Trophoblast cell (in vitro differentiated cells and primary cell): ENCODE data around the gene SOX6.

Source experiments
- DNase-seq, 2 donors: peaks; one replicate each; pipeline ENCODE4 v3.0.0-alpha.2; 2016
- H2AFZ ChIP-seq: 2 replicates; pipeline ENCODE4 v1.6.1; 2013; ENCODE audit warnings: low read length, moderate library complexity, mild to moderate bottlenecking; ENCODE audit not compliant: insufficient read depth, poor library complexity
- H2AK5ac ChIP-seq: 2 replicates; pipeline ENCODE4 v1.6.1; 2013; ENCODE audit warnings: mild to moderate bottlenecking, low read length
- H2BK120ac ChIP-seq: 2 replicates; pipeline ENCODE4 v1.6.1; 2013; ENCODE audit warnings: low read length, mild to moderate bottlenecking, moderate library complexity; ENCODE audit not compliant: insufficient read depth, poor library complexity
- H2BK12ac ChIP-seq: 2 replicates; pipeline ENCODE4 v1.6.1; 2013; ENCODE audit warnings: mild to moderate bottlenecking, low read length, moderate library complexity
- H2BK5ac ChIP-seq: 2 replicates; pipeline ENCODE4 v1.6.1; 2013; ENCODE audit warnings: low read length, low read depth, moderate library complexity, mild to moderate bottlenecking; ENCODE audit not compliant: poor library complexity
- H3K14ac ChIP-seq: 2 replicates; pipeline ENCODE4 v1.6.1; 2013; ENCODE audit warnings: mild to moderate bottlenecking, low read length
- H3K18ac ChIP-seq: 2 replicates; pipeline ENCODE4 v1.6.1; 2013; ENCODE audit warnings: mild to moderate bottlenecking, low read length
- H3K23ac ChIP-seq: 2 replicates; pipeline ENCODE4 v1.6.1; 2013; ENCODE audit warnings: low read length
- H3K27ac ChIP-seq: 2 replicates; pipeline ENCODE4 v1.5.1; 2013; ENCODE audit warnings: low read depth, mild to moderate bottlenecking, inconsistent platforms, low read length, moderate library complexity
- H3K27me3 ChIP-seq: 2 replicates; pipeline ENCODE4 v1.6.1; 2013; ENCODE audit warnings: inconsistent platforms, mild to moderate bottlenecking, low read length, moderate library complexity; ENCODE audit not compliant: insufficient read depth
- H3K36me3 ChIP-seq, 2 experiments: 1 replicate in 1 of 2; 2 replicates in 1 of 2; pipeline ENCODE4 v1.6.1; 2013; ENCODE audit warnings: low read length in 2 of 2, mild to moderate bottlenecking in 2 of 2, moderate library complexity in 1 of 2; ENCODE audit not compliant: insufficient read depth in 2 of 2, control insufficient read depth in 1 of 2
- H3K4ac ChIP-seq: 2 replicates; pipeline ENCODE4 v1.6.1; 2013; ENCODE audit warnings: low read depth, mild to moderate bottlenecking, low read length, moderate library complexity
- H3K4me1 ChIP-seq, 2 experiments: 1 replicate in 1 of 2; 2 replicates in 1 of 2; pipeline ENCODE4 v1.6.1; 2013; ENCODE audit warnings: low read length in 2 of 2, mild to moderate bottlenecking in 2 of 2, moderate library complexity in 1 of 2; ENCODE audit not compliant: insufficient read depth in 2 of 2, control insufficient read depth in 1 of 2
- H3K4me2 ChIP-seq: 2 replicates; pipeline ENCODE4 v1.6.1; 2013; ENCODE audit warnings: inconsistent platforms, mild to moderate bottlenecking, low read length, moderate library complexity
- H3K4me3 ChIP-seq: 2 replicates; pipeline ENCODE4 v1.5.1; 2013; ENCODE audit warnings: mild to moderate bottlenecking, low read depth, low read length, inconsistent platforms
- H3K79me1 ChIP-seq: one replicate; pipeline ENCODE4 v1.6.1; 2013; ENCODE audit warnings: low read length
- H3K79me2 ChIP-seq: 2 replicates; pipeline ENCODE4 v1.6.1; 2013; ENCODE audit warnings: low read length, mild to moderate bottlenecking; ENCODE audit not compliant: control insufficient read depth, insufficient read depth, poor library complexity
- H3K9ac ChIP-seq: 2 replicates; pipeline ENCODE4 v1.6.1; 2013; ENCODE audit warnings: mild to moderate bottlenecking, low read length
- H3K9me3 ChIP-seq: 2 replicates; pipeline ENCODE4 v1.6.1; 2013; ENCODE audit warnings: low read depth, mild to moderate bottlenecking, control low read depth, inconsistent platforms, low read length; ENCODE audit not compliant: insufficient read depth
- H4K12ac ChIP-seq: 2 replicates; pipeline ENCODE4 v1.6.1; 2013; ENCODE audit warnings: low read depth, mild to moderate bottlenecking, low read length, moderate library complexity
- H4K8ac ChIP-seq: 2 replicates; pipeline ENCODE4 v1.6.1; 2013; ENCODE audit warnings: low read depth, mild to moderate bottlenecking, low read length, moderate library complexity
- H4K91ac ChIP-seq: one replicate; pipeline ENCODE4 v1.6.1; 2013; ENCODE audit warnings: low read depth, mild to moderate bottlenecking, low read length, moderate library complexity
- WGBS: extraction: QIAGEN DNeasy Blood & Tissue Kit; methylation state at CpG from one replicate; pipeline ENCODE4 v1.1.7; 2013; ENCODE audit warnings: missing lambda C conversion rate; ENCODE audit not compliant: insufficient read length, insufficient coverage; ENCODE audit errors: extremely low coverage; 5-methylcytosine and 5-hydroxymethylcytosine counted together

The SOX6 gene

GRCh38 chr11:16280256-16280682, 76.1 kb downstream of the SOX6 start:
- no peak overlapping the region for H2AK5ac ChIP-seq
- no peak overlapping the region for H3K14ac ChIP-seq
- H3K79me1 ChIP-seq, result no peaks in the 10 kb centered on the region
- H4K12ac ChIP-seq, result no peak overlapping the region
- H3K79me2 ChIP-seq, result no peaks in the 10 kb centered on the region
- H3K36me3 ChIP-seq, result no peaks in the 10 kb centered on the region
- no peak overlapping the region for H3K9ac ChIP-seq
- no peak for DNase-seq
- H2AFZ ChIP-seq, result no peak overlapping the region
- H3K9me3 ChIP-seq, result no peaks in the 10 kb centered on the region
- no peaks in the 10 kb centered on the region for H3K27me3 ChIP-seq
- H2BK120ac ChIP-seq, result no peak overlapping the region
- H4K8ac ChIP-seq, result no peak overlapping the region
- H2BK5ac ChIP-seq, result no peak overlapping the region
- no peak overlapping the region for H3K4me2 ChIP-seq
- H3K23ac ChIP-seq, result no peak overlapping the region
- H4K91ac ChIP-seq, result no peak overlapping the region
- no peak overlapping the region for H3K18ac ChIP-seq
- H3K27ac ChIP-seq, result no peak overlapping the region
- H3K4me3 ChIP-seq, result no peak overlapping the region
- no peaks in the 10 kb centered on the region for H3K4me1 ChIP-seq
- H2BK12ac ChIP-seq, result no peak overlapping the region
- H3K4ac ChIP-seq, result no peak overlapping the region
- WGBS, result 100% methylated on average over 1 of the region's 5 CpGs

- Histone ChIP-seq H2BK12ac (no peak overlapping the region), H3K9ac (no peak overlapping the region), H4K8ac (no peak overlapping the region), H2BK5ac (no peak overlapping the region), H3K79me1 (no peaks in the 10 kb centered on the region), H3K27ac (no peak overlapping the region), H3K23ac (no peak overlapping the region), H3K79me2 (no peaks in the 10 kb centered on the region), H3K4me1 (no peaks in the 10 kb centered on the region), H3K4me2 (no peak overlapping the region), H4K91ac (no peak overlapping the region), H2AK5ac (no peak overlapping the region), H2AFZ (no peak overlapping the region), H3K4me3 (no peak overlapping the region), H3K18ac (no peak overlapping the region), H3K4ac (no peak overlapping the region), H3K14ac (no peak overlapping the region), H3K36me3 (no peaks in the 10 kb centered on the region), H4K12ac (no peak overlapping the region), H3K27me3 (no peaks in the 10 kb centered on the region), H2BK120ac (no peak overlapping the region), H3K9me3 (no peaks in the 10 kb centered on the region)
- no peak for DNase-seq
These were observed 76.8 kb downstream of the SOX6 start for GRCh38 chr11:16279524-16279923.

GRCh38 chr11:16278979-16279378, 77.4 kb downstream of the SOX6 start:
- no peak overlapping the region for H3K9ac ChIP-seq
- no peak overlapping the region for H3K4ac ChIP-seq
- H3K9me3 ChIP-seq, result no peaks in the 10 kb centered on the region
- H4K91ac ChIP-seq, result no peak overlapping the region
- H3K27ac ChIP-seq, result no peak overlapping the region
- no peaks in the 10 kb centered on the region for H3K27me3 ChIP-seq
- no peak overlapping the region for H2BK120ac ChIP-seq
- H3K36me3 ChIP-seq, result no peaks in the 10 kb centered on the region
- H2AFZ ChIP-seq, result no peak overlapping the region
- H3K4me3 ChIP-seq, result no peak overlapping the region
- no peaks in the 10 kb centered on the region for H3K4me1 ChIP-seq
- H2AK5ac ChIP-seq, result no peak overlapping the region
- H2BK12ac ChIP-seq, result no peak overlapping the region
- no peak overlapping the region for H3K23ac ChIP-seq
- H3K14ac ChIP-seq, result no peak overlapping the region
- H3K79me1 ChIP-seq, result no peaks in the 10 kb centered on the region
- DNase-seq, result no peak
- no peak overlapping the region for H4K8ac ChIP-seq
- WGBS, result no CpG with 5 or more reads among the region's 1 CpG
- H3K18ac ChIP-seq, result no peak overlapping the region
- no peaks in the 10 kb centered on the region for H3K79me2 ChIP-seq
- no peak overlapping the region for H3K4me2 ChIP-seq
- H4K12ac ChIP-seq, result no peak overlapping the region
- H2BK5ac ChIP-seq, result no peak overlapping the region

- no peaks in the 10 kb centered on the region for H3K79me1 ChIP-seq
- H3K4me3 ChIP-seq, result no peak overlapping the region
- DNase-seq, result no peak
- no peak overlapping the region for H2AK5ac ChIP-seq
- H3K79me2 ChIP-seq, result no peaks in the 10 kb centered on the region
- no peak overlapping the region for H2AFZ ChIP-seq
- H3K4me2 ChIP-seq, result no peak overlapping the region
- H4K12ac ChIP-seq, result no peak overlapping the region
- no peaks in the 10 kb centered on the region for H3K4me1 ChIP-seq
- no peak overlapping the region for H3K27ac ChIP-seq
- H3K23ac ChIP-seq, result no peak overlapping the region
- H2BK5ac ChIP-seq, result no peak overlapping the region
- H4K91ac ChIP-seq, result no peak overlapping the region
- H3K4ac ChIP-seq, result no peak overlapping the region
- H3K36me3 ChIP-seq, result no peaks in the 10 kb centered on the region
- H3K18ac ChIP-seq, result no peak overlapping the region
- H3K27me3 ChIP-seq, result no peaks in the 10 kb centered on the region
- H2BK12ac ChIP-seq, result no peak overlapping the region
- H3K14ac ChIP-seq, result no peak overlapping the region
- no peaks in the 10 kb centered on the region for H3K9me3 ChIP-seq
- no peak overlapping the region for H3K9ac ChIP-seq
- no CpG with 5 or more reads among the region's 2 CpGs for WGBS
- no peak overlapping the region for H2BK120ac ChIP-seq
- H4K8ac ChIP-seq, result no peak overlapping the region
These were observed 78.1 kb downstream of the SOX6 start for GRCh38 chr11:16278273-16278672.
